HepG2 (cell line): Measurements from ENCODE around the gene B3GALNT2. TPM values are rescaled to one million over a fixed set of nuclear protein-coding genes. Genes with fewer than 3 reads are reported as not detected.
A peak's percentile ranks its signal among the peaks of the same experiment; 100 is the strongest.

Source experiments
- ARID4A ChIP-seq: sonication (generic); formaldehyde crosslinking; IDR thresholded peaks from 2 replicates; pipeline ENCODE4 v1.5.0; 2020; ENCODE audit warnings: mild to moderate bottlenecking, missing genetic modification reagents, borderline replicate concordance
- CEBPB ChIP-seq: IDR thresholded peaks from 2 replicates; pipeline ENCODE4 v1.6.1; 2011; ENCODE audit warnings: low read depth, low read length, improper control_type of control experiment, borderline replicate concordance
- HBP1 ChIP-seq: IDR thresholded peaks from 2 replicates; pipeline ENCODE4 v1.6.1; 2016; ENCODE audit warnings: low read depth, control low read depth
- HMGXB3 ChIP-seq: sonication (generic); formaldehyde crosslinking; IDR thresholded peaks from 2 replicates; pipeline ENCODE4 v1.4.0; 2020; ENCODE audit warnings: missing genetic modification reagents, borderline replicate concordance
- IKZF4 ChIP-seq: sonication (generic); formaldehyde crosslinking; IDR thresholded peaks from 2 replicates; pipeline ENCODE4 v1.5.1; 2020; ENCODE audit warnings: borderline replicate concordance, mild to moderate bottlenecking, low read depth, missing genetic modification reagents; ENCODE audit errors: not compliant biosample characterization
- MED1 ChIP-seq: sonication (generic); formaldehyde crosslinking; IDR thresholded peaks from 2 replicates; pipeline ENCODE4 v1.4.0; 2020; ENCODE audit warnings: missing genetic modification reagents
- POLR2A ChIP-seq, 2 experiments: IDR thresholded peaks; 2 replicates each; pipeline ENCODE4 v1.6.1; 2011; ENCODE audit warnings: low read depth in 2 of 2, low read length in 2 of 2, mild to moderate bottlenecking in 1 of 2, moderate library complexity in 1 of 2; ENCODE audit not compliant: insufficient read depth in 1 of 2
- RARA ChIP-seq: IDR thresholded peaks from 2 replicates; pipeline ENCODE4 v1.6.1; 2016; ENCODE audit warnings: missing genetic modification reagents, missing compliant biosample characterization
- REL ChIP-seq: sonication (generic); formaldehyde crosslinking; conservative IDR thresholded peaks from 2 replicates; pipeline ENCODE4 v1.8.0; 2022; ENCODE audit warnings: mild to moderate bottlenecking, missing genetic modification reagents, moderate library complexity
- ZFP62 ChIP-seq: sonication (generic); formaldehyde crosslinking; IDR thresholded peaks from 2 replicates; pipeline ENCODE4 v1.4.0; 2020; ENCODE audit warnings: missing genetic modification reagents
- ZNF263 ChIP-seq: sonication (generic); formaldehyde crosslinking; IDR thresholded peaks from 2 replicates; pipeline ENCODE4 v1.4.0; 2020; ENCODE audit warnings: missing genetic modification reagents
- ZNF570 ChIP-seq: sonication (generic); formaldehyde crosslinking; IDR thresholded peaks from 2 replicates; pipeline ENCODE4 v1.4.0; 2020; ENCODE audit warnings: mild to moderate bottlenecking, missing genetic modification reagents, borderline replicate concordance
- ZSCAN21 ChIP-seq: sonication (generic); formaldehyde crosslinking; IDR thresholded peaks from 2 replicates; pipeline ENCODE4 v1.8.0; 2022; ENCODE audit warnings: mild to moderate bottlenecking, missing genetic modification reagents, moderate library complexity, borderline replicate concordance
- polyA plus RNA-seq, 8 experiments: library from polyadenylated mRNA; depleted of rRNA in 3 of 8; stranded (reverse) in 7 of 8; unstranded in 1 of 8; fragments of >200 nt; fragmentation: Illumina TruSeq in 4 of 8; extraction: Trizol in 4 of 8; gene quantifications; 2 replicates each; pipeline versions ENCODE4 v1.2.1 to v1.2.3, GENCODE V29; 2011 to 2016; ENCODE audit warnings: low read depth in 4 of 8, missing spikeins in 1 of 8, mixed read lengths in 1 of 8; ENCODE audit not compliant: insufficient read depth in 1 of 8
- total RNA-seq, 5 experiments: library from RNA; depleted of rRNA; stranded (reverse); fragments of >200 nt; fragmentation: Illumina TruSeq; extraction: Trizol; gene quantifications; 2 replicates each; pipeline ENCODE4 v1.2.3, GENCODE V29; 2016; ENCODE audit warnings: low read depth in 1 of 5
- TF ChIP-seq, protein P1 (sequence below): sonication (generic); formaldehyde crosslinking; IDR thresholded peaks from 2 replicates; pipeline ENCODE4 v1.5.0; 2020; ENCODE audit warnings: missing genetic modification reagents, mild to moderate bottlenecking, borderline replicate concordance
- TF ChIP-seq, protein P2 (sequence below): sonication (generic); formaldehyde crosslinking; IDR thresholded peaks from 2 replicates; pipeline ENCODE4 v1.8.0; 2022; ENCODE audit warnings: mild to moderate bottlenecking, missing genetic modification reagents, moderate library complexity

The B3GALNT2 gene
- total and polyA plus RNA-seq, 2 of the 13 experiments (the other 11 are each of a cell fraction or from before 2014, with no cell fraction given): 16.5 to 28.9 TPM

DNA sequence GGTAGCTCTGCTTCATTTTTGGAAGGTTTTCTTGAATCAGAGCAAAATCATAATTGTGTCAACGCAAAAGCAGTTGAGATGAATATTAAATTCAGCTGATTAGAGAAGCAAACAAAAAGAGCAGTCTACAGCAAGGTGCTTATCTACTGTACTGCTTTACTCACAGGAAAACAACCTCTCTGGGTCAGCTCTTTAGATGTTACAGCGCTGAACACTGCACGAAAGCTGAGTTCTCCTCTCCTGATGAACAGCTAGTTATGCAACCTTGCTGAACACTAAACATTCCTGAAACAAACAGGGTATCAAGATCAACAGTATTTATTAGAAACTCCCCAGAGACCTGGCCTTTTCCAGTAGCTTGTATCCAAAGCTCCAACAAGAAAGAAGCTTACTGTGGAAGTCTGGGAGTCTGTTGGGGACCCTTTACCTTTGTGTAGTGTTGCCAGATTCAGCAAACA, 95.7 kb downstream of the B3GALNT2 start (continued):
- TF ChIP-seq IKZF4 (CRISPR knock-in tag): no peak
- TF ChIP-seq ZSCAN21: 0 out of 2 replicates have a peak, but pooled peaks have one; percentile 24
- TF ChIP-seq, protein P1, sequence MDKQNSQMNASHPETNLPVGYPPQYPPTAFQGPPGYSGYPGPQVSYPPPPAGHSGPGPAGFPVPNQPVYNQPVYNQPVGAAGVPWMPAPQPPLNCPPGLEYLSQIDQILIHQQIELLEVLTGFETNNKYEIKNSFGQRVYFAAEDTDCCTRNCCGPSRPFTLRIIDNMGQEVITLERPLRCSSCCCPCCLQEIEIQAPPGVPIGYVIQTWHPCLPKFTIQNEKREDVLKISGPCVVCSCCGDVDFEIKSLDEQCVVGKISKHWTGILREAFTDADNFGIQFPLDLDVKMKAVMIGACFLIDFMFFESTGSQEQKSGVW (CRISPR knock-in tag): no peak
- peak in 1 of 2 experiments; percentile 19; a peak in 1 of 4 replicates for TF ChIP-seq POLR2A (IDR thresholded peaks at IDR 0.05; ENCODE audit: insufficient read depth in 1 of 2, low read depth in 2 of 2, low read length in 2 of 2)
- TF ChIP-seq RARA: peak; percentile 63
- TF ChIP-seq ARID4A (CRISPR knock-in tag): no peak
- no peak for TF ChIP-seq REL (CRISPR knock-in tag)
- peak; percentile 61; the same call in 1 of the 2 replicates for TF ChIP-seq CEBPB
- TF ChIP-seq HBP1 (CRISPR knock-in tag): no peak; the same call in 1 of the 2 replicates
- peak; percentile 84 for TF ChIP-seq MED1 (CRISPR knock-in tag)
- TF ChIP-seq, protein P2, sequence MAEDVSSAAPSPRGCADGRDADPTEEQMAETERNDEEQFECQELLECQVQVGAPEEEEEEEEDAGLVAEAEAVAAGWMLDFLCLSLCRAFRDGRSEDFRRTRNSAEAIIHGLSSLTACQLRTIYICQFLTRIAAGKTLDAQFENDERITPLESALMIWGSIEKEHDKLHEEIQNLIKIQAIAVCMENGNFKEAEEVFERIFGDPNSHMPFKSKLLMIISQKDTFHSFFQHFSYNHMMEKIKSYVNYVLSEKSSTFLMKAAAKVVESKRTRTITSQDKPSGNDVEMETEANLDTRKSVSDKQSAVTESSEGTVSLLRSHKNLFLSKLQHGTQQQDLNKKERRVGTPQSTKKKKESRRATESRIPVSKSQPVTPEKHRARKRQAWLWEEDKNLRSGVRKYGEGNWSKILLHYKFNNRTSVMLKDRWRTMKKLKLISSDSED (CRISPR knock-in tag): no peak
- TF ChIP-seq HMGXB3 (CRISPR knock-in tag): no peak
- no peak for TF ChIP-seq ZNF570 (CRISPR knock-in tag)
- no peak for TF ChIP-seq ZFP62 (CRISPR knock-in tag)
- no peak for TF ChIP-seq ZNF263
